Subcutaneous adipose tissue (tissue), 4 donors: ENCODE data around the gene PRAMEF4. TPM values are rescaled to one million over a fixed set of nuclear protein-coding genes. Genes with fewer than 3 reads are reported as not detected.
"Not testable (repeated sequence)": the region's sequence is repeated elsewhere in the genome, so short reads cannot be mapped to it uniquely, and the experiment has no call there.

Experiments used
- small RNA-seq: library from RNA; depleted of rRNA; stranded (forward); fragments of <200 nt; gene quantifications from one replicate; pipeline ENCODE3, GENCODE V24; 2016
- total RNA-seq, 4 donors: library from RNA; depleted of rRNA; stranded (reverse); fragments of >200 nt; gene quantifications; one replicate each; pipeline ENCODE4 v1.1.0, GENCODE V29; 2016
- TF ChIP-seq, protein P1 (sequence below): fragments of 450-650 bp; IDR thresholded peaks from one replicate; pipeline ENCODE4 v1.5.1; 2016; ENCODE audit warnings: low read depth, mild to moderate bottlenecking, control low read depth, antibody characterized with exemption, moderate library complexity

PRAMEF4 gene
- total RNA-seq = not detected

DNA sequence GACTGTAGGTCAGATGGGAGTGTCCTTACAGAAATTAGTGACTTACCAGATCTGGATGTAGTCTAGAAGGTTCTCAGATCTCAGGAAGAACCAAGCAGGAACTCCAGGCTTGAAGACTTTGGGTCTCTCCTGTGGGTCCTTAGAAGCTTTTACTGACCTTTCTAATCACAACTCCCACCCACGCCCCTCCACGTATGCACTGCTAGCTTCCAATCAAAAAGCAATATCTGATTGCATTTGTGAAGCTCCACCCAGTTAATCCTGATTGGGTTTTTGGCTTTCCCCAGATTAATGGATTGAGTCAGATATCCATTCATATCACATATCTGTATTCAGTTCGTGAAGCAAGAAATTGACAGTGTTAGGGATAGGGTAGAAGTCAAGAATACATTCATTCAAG is at the start of gene PRAMEF4:
Gene PRAMEF4, minus strand, starts transcription at position 101 of the 400 bp plus-strand sequence. CDS start 2,807 bp downstream, outside the sequence.
- TF ChIP-seq, protein P1, sequence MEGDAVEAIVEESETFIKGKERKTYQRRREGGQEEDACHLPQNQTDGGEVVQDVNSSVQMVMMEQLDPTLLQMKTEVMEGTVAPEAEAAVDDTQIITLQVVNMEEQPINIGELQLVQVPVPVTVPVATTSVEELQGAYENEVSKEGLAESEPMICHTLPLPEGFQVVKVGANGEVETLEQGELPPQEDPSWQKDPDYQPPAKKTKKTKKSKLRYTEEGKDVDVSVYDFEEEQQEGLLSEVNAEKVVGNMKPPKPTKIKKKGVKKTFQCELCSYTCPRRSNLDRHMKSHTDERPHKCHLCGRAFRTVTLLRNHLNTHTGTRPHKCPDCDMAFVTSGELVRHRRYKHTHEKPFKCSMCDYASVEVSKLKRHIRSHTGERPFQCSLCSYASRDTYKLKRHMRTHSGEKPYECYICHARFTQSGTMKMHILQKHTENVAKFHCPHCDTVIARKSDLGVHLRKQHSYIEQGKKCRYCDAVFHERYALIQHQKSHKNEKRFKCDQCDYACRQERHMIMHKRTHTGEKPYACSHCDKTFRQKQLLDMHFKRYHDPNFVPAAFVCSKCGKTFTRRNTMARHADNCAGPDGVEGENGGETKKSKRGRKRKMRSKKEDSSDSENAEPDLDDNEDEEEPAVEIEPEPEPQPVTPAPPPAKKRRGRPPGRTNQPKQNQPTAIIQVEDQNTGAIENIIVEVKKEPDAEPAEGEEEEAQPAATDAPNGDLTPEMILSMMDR = not testable (repeated sequence)

DNA sequence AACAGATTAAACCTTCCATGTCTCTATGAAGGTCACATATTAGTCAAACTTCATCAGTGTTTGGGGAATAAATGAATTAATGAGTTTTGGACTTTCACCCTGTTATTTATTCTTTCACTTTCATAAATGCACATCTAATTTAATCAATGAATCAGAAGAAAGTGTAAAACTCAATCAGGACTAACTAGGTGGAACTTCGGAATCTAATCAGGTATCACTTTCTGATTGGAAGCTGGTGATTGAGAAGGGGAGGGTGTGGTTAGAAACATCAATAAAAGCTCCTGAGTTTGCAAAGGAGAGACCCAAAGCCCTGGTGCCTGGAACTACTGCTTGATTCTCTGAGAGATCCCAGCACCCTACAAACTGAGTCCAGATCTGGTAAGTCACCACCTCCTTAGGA is 30.3 kb upstream of the PRAMEF4 start, which contains the start of gene PRAMEF7:
Gene PRAMEF7, plus strand, starts transcription at position 301 of the 400 bp plus-strand sequence. CDS start 1,083 bp downstream, outside the sequence.
- TF ChIP-seq, protein P1 = not testable (repeated sequence)

- TF ChIP-seq, protein P1 = not testable (repeated sequence)
These were observed 12.2 kb upstream of the PRAMEF4 start, which contains the start of gene PRAMEF10 for GRCh38 chr1:12898170-12898569. PRAMEF10 (minus strand) TSS chr1:12898270; CDS start chr1:12895847, 2,423 bp downstream.

GRCh38 chr1:12856786-12857185 is 29.2 kb downstream of the PRAMEF4 start, which contains the start of gene PRAMEF2:
PRAMEF2 (plus strand) TSS chr1:12857086; CDS start chr1:12859010, 1,924 bp downstream.
- TF ChIP-seq, protein P1 = not testable (repeated sequence)

DNA sequence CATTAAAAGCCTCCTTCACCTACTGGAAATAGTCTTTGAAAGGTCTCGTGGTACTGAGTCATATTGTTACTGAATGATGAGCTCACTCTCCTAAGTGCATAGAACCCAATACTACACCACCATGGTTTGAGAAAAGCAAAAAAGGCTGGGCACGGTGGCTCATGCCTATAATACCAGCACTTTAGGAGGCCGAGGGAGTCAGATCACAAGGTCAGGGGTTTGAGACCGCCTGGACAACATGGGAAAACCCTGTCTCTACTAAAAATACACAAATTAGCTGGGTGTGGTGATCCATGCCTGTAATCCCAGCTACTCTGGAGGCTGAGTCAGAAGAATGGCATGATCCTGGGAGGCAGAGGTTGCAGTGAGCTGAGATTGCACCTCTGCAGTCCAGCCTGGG is 34.2 kb downstream of the PRAMEF4 start:
- TF ChIP-seq, protein P1 = no peak

- TF ChIP-seq, protein P1 = not testable (repeated sequence)
These were observed 37.4 kb downstream of the PRAMEF4 start, which contains the start of gene HNRNPCL1 for GRCh38 chr1:12848620-12849019. HNRNPCL1 (minus strand) TSS chr1:12848720; CDS start chr1:12848289, 431 bp downstream.

DNA sequence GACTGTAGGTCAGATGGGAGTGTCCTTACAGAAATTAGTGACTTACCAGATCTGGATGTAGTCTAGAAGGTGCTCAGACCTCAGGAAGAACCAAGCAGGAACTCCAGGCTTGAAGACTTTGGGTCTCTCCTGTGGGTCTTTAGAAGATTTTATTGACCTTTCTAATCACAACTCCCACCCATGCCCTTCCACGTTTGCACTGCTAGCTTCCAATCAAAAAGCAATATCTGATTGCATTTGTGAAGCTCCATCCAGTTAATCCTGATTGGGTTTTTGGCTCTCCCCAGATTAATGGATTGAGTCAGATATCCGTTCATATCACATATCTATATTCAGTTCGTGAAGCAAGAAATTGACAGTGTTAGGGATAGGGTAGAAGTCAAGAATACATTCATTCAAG is 54.7 kb downstream of the PRAMEF4 start, which contains the start of gene PRAMEF11:
Gene PRAMEF11, minus strand, starts transcription at position 101 of the 400 bp plus-strand sequence. CDS start 2,621 bp downstream, outside the sequence.
- TF ChIP-seq, protein P1 = not testable (repeated sequence)

Small RNA genes lying within 50 kb of the gene (small RNA-seq; reads per million reads assigned to genes)
- gene RNU6-1072P = not detected

Other genes with a start within 250 kb of the PRAMEF4 start
- not detected for gene AADACL4, start 242.1 kb downstream of the PRAMEF4 start, total RNA-seq
- under 1 TPM in 2 of 4 donors, not detected in 2; 0.16 to 0.19 TPM for gene AADACL3, start 170.1 kb downstream of the PRAMEF4 start, total RNA-seq
- not detected for gene CFAP107, start 140.0 kb downstream of the PRAMEF4 start, total RNA-seq
- not detected for gene PRAMEF12, start 112.5 kb downstream of the PRAMEF4 start, total RNA-seq
- not detected for gene PRAMEF1, start 94.8 kb downstream of the PRAMEF4 start, total RNA-seq
- not detected for gene PRAMEF11, start 54.8 kb downstream of the PRAMEF4 start, total RNA-seq
- gene HNRNPCL1, start 37.5 kb downstream of the PRAMEF4 start, total RNA-seq = not detected
- not detected for gene PRAMEF2, start 29.1 kb downstream of the PRAMEF4 start, total RNA-seq
- gene PRAMEF10, start 12.1 kb upstream of the PRAMEF4 start, total RNA-seq = not detected
- gene PRAMEF7, start 30.4 kb upstream of the PRAMEF4 start, total RNA-seq = not detected
- not detected for gene PRAMEF6, start 61.4 kb upstream of the PRAMEF4 start, total RNA-seq
- gene PRAMEF27, start 170.4 kb upstream of the PRAMEF4 start, total RNA-seq = not detected
- gene HNRNPCL3, start 174.6 kb upstream of the PRAMEF4 start, total RNA-seq = not detected
- not detected for gene PRAMEF25, start 184.6 kb upstream of the PRAMEF4 start, total RNA-seq
- not detected for gene HNRNPCL2, start 230.7 kb upstream of the PRAMEF4 start, total RNA-seq